Liver (tissue), 9 donors: Measurements from ENCODE around the gene NFKBIB. TPM values are rescaled to one million over a fixed set of nuclear protein-coding genes. Genes with fewer than 3 reads are reported as not detected.

Source experiments
- DNase-seq: peaks from one replicate; pipeline ENCODE4 v3.0.0-alpha.2; 2017; ENCODE audit warnings: low spot score
- H3K27ac ChIP-seq, 2 donors: one replicate each; pipeline ENCODE4 v1.7.0; 2013; ENCODE audit warnings: inconsistent platforms in 2 of 2, low read length in 2 of 2, control low read depth in 1 of 2, low read depth in 1 of 2, mild to moderate bottlenecking in 1 of 2
- H3K27me3 ChIP-seq, 4 donors: one replicate each; pipeline versions ENCODE4 v1.6.1 to v1.7.0; 2013; ENCODE audit warnings: low read length in 3 of 4, inconsistent platforms in 1 of 4, mild to moderate bottlenecking in 1 of 4, moderate library complexity in 1 of 4; ENCODE audit not compliant: control insufficient read depth in 4 of 4, insufficient read depth in 4 of 4
- H3K36me3 ChIP-seq, 4 donors: one replicate each; pipeline versions ENCODE4 v1.6.1 to v1.7.0; 2013; ENCODE audit warnings: low read length in 3 of 4, mild to moderate bottlenecking in 3 of 4, low read depth in 1 of 4, moderate library complexity in 1 of 4; ENCODE audit not compliant: control insufficient read depth in 4 of 4, insufficient read depth in 3 of 4
- H3K4me1 ChIP-seq, 4 donors: one replicate each; pipeline versions ENCODE4 v1.6.1 to v1.7.0; 2013; ENCODE audit warnings: low read length in 3 of 4, mild to moderate bottlenecking in 3 of 4, moderate library complexity in 1 of 4; ENCODE audit not compliant: control insufficient read depth in 4 of 4, insufficient read depth in 4 of 4
- H3K4me3 ChIP-seq, 3 donors: one replicate each; pipeline versions ENCODE4 v1.6.1 to v1.7.0; 2013; ENCODE audit warnings: low read length in 3 of 3, control low read depth in 1 of 3, low read depth in 1 of 3, mild to moderate bottlenecking in 1 of 3
- H3K9ac ChIP-seq, 2 donors: one replicate each; pipeline ENCODE4 v1.7.0; 2013; ENCODE audit warnings: low read length in 2 of 2, mild to moderate bottlenecking in 2 of 2, moderate library complexity in 2 of 2, control low read depth in 1 of 2, low read depth in 1 of 2
- H3K9me3 ChIP-seq, 4 donors: one replicate each; pipeline versions ENCODE4 v1.6.1 to v1.7.0; 2013; ENCODE audit warnings: low read length in 3 of 4; ENCODE audit not compliant: control insufficient read depth in 4 of 4
- CTCF ChIP-seq: fragments of 150-350 bp; IDR thresholded peaks from 2 replicates; pipeline ENCODE4 v1.5.1; 2017; ENCODE audit warnings: improper control_type of control experiment, low read depth, low read length; ENCODE audit not compliant: missing input control
- EGR1 ChIP-seq, 2 donors: IDR thresholded peaks; 2 replicates each; pipeline ENCODE4 v1.6.1; 2016 to 2018; ENCODE audit warnings: antibody characterized with exemption in 2 of 2, low read depth in 2 of 2
- FOXA1 ChIP-seq: IDR thresholded peaks from 2 replicates; pipeline ENCODE4 v1.6.1; 2016; ENCODE audit warnings: antibody characterized with exemption
- FOXA2 ChIP-seq: IDR thresholded peaks from 2 replicates; pipeline ENCODE4 v1.6.1; 2016; ENCODE audit warnings: antibody characterized with exemption
- GABPA ChIP-seq, 2 donors: IDR thresholded peaks in 1 of 2; conservative IDR thresholded peaks in 1 of 2; 2 replicates each; pipeline ENCODE4 v1.6.1; 2016; ENCODE audit warnings: antibody characterized with exemption in 2 of 2, mild to moderate bottlenecking in 1 of 2, moderate library complexity in 1 of 2
- HNF4A ChIP-seq, 2 donors: conservative IDR thresholded peaks; 2 replicates each; pipeline ENCODE4 v1.6.1; 2016; ENCODE audit warnings: antibody characterized with exemption in 2 of 2, mild to moderate bottlenecking in 2 of 2
- HNF4G ChIP-seq: IDR thresholded peaks from 2 replicates; pipeline ENCODE4 v1.6.1; 2016; ENCODE audit warnings: antibody characterized with exemption
- NR2F2 ChIP-seq: IDR thresholded peaks from 2 replicates; pipeline ENCODE4 v1.6.1; 2016; ENCODE audit warnings: antibody characterized with exemption
- RAD21 ChIP-seq, 2 donors: IDR thresholded peaks; 2 replicates each; pipeline ENCODE4 v1.6.1; 2016; ENCODE audit warnings: antibody characterized with exemption in 2 of 2, mild to moderate bottlenecking in 2 of 2
- REST ChIP-seq: IDR thresholded peaks from 2 replicates; pipeline ENCODE4 v1.6.1; 2016; ENCODE audit warnings: antibody characterized with exemption, mild to moderate bottlenecking
- RXRA ChIP-seq, 2 donors: IDR thresholded peaks; 2 replicates each; pipeline ENCODE4 v1.6.1; 2017 to 2018; ENCODE audit warnings: antibody characterized with exemption in 2 of 2, mild to moderate bottlenecking in 1 of 2
- SP1 ChIP-seq: IDR thresholded peaks from 2 replicates; pipeline ENCODE4 v1.6.1; 2018; ENCODE audit warnings: antibody characterized with exemption, mild to moderate bottlenecking
- TAF1 ChIP-seq: conservative IDR thresholded peaks from 2 replicates; pipeline ENCODE4 v1.6.1; 2016; ENCODE audit warnings: antibody characterized with exemption, mild to moderate bottlenecking
- ZBTB33 ChIP-seq: IDR thresholded peaks from 2 replicates; pipeline ENCODE4 v1.6.1; 2016; ENCODE audit warnings: antibody characterized with exemption
- WGBS: extraction: QIAGEN DNeasy Blood & Tissue Kit; methylation state at CpG from one replicate; pipeline ENCODE4 v1.1.7; 2013; 5-methylcytosine and 5-hydroxymethylcytosine counted together
- polyA plus RNA-seq, 2 donors: library from polyadenylated mRNA; stranded (reverse) in 1 of 2; unstranded in 1 of 2; fragments of 200-250 nt in 1 of 2; fragments of >200 nt in 1 of 2; fragmentation: Nextera tagmentation in 1 of 2; extraction: Ambion mirVana in 1 of 2; gene quantifications; one replicate each; pipeline versions ENCODE4 v1.2.1 to v1.2.3, GENCODE V29; 2013 to 2015
- total RNA-seq, 2 donors: library from RNA; depleted of rRNA; stranded (reverse); fragments of >200 nt; gene quantifications; one replicate each; pipeline ENCODE4 v1.2.3, GENCODE V29; 2014
- donor health status: healthy.
- donor health status: healthy.
- donor health status: healthy.
- donor health status: healthy.
- donor health status: healthy.

The NFKBIB gene
- total and polyA plus RNA-seq, 4 donors: 8.0 to 25.4 (median 14.9) TPM

GRCh38 chr19:38910488-38910887 is 10.7 kb downstream of the NFKBIB start:
- Histone ChIP-seq H3K9me3 (peaks cover 0 to 3% (median 0%) of the 10 kb centered on the region in 4 donors), H3K4me1 (no peaks in the 10 kb centered on the region), H3K27ac (no peak overlapping the region), H3K4me3 (no peak overlapping the region), H3K9ac (no peak overlapping the region), H3K27me3 (no peaks in the 10 kb centered on the region), H3K36me3 (peaks cover 10 to 23% (median 15%) of the 10 kb centered on the region in 4 donors)
- WGBS: 95% methylated on average over 12 of the region's 12 CpGs
- DNase-seq: no peak
- no peak for TF ChIP-seq SP1
- no peak for TF ChIP-seq NR2F2

- TF ChIP-seq SP1 (no peak), EGR1 (IDR thresholded peaks at IDR 0.05; ENCODE audit: low read depth in 2 of 2) (no peak), TAF1 (no peak), FOXA2 (no peak), RXRA (IDR thresholded peaks at IDR 0.05) (no peak), REST (no peak), RAD21 (IDR thresholded peaks at IDR 0.05) (no peak), GABPA (IDR thresholded peaks at IDR 0.05 in 1 of 2, conservative IDR thresholded peaks at IDR 0.05 in 1 of 2) (no peak), HNF4G (no peak), FOXA1 (no peak), HNF4A (conservative IDR thresholded peaks at IDR 0.05) (no peak)
- Histone ChIP-seq H3K27ac (no peak overlapping the region), H3K36me3 (peaks cover 10 to 20% (median 13%) of the 10 kb centered on the region in 4 donors), H3K9me3 (peaks cover 0 to 3% (median 0%) of the 10 kb centered on the region in 4 donors), H3K4me3 (no peak overlapping the region), H3K4me1 (no peaks in the 10 kb centered on the region), H3K27me3 (no peaks in the 10 kb centered on the region), H3K9ac (no peak overlapping the region)
- 60% methylated on average over 16 of the region's 16 CpGs for WGBS
- DNase-seq: no peak
Measured at GRCh38 chr19:38911388-38912001, 11.7 kb downstream of the NFKBIB start.

GRCh38 chr19:38912600-38913514 is 13.1 kb downstream of the NFKBIB start:
- Histone ChIP-seq H3K9ac (no peak overlapping the region), H3K27ac (no peak overlapping the region), H3K27me3 (no peaks in the 10 kb centered on the region), H3K4me1 (no peaks in the 10 kb centered on the region), H3K4me3 (no peak overlapping the region), H3K9me3 (no peaks in the 10 kb centered on the region), H3K36me3 (peaks cover 3 to 13% (median 4%) of the 10 kb centered on the region in 4 donors)
- no peak for DNase-seq
- WGBS: 87% methylated on average over 12 of the region's 12 CpGs
- TF ChIP-seq HNF4G: no peak
- TF ChIP-seq HNF4A (conservative IDR thresholded peaks at IDR 0.05): no peak
- no peak for TF ChIP-seq TAF1
- TF ChIP-seq FOXA1: no peak
- no peak for TF ChIP-seq CTCF
- TF ChIP-seq REST: no peak
- TF ChIP-seq ZBTB33: no peak
